Ishikawa (cell line): Measurements from ENCODE around the gene GALK1.
A peak's percentile ranks its signal among the peaks of the same experiment; 100 is the strongest.

Experiments used
- CEBPB ChIP-seq: IDR thresholded peaks from 2 replicates; pipeline ENCODE4 v1.6.1; 2012
- CREB1 ChIP-seq: IDR thresholded peaks from 2 replicates; pipeline ENCODE4 v1.6.1; 2012; ENCODE audit warnings: low read depth
- EGR1 ChIP-seq: IDR thresholded peaks from 2 replicates; pipeline ENCODE4 v1.6.1; 2012
- EP300 ChIP-seq: IDR thresholded peaks from 2 replicates; pipeline ENCODE4 v1.6.1; 2012; ENCODE audit warnings: borderline replicate concordance
- FOXM1 ChIP-seq: IDR thresholded peaks from 2 replicates; pipeline ENCODE4 v1.6.1; 2012; ENCODE audit warnings: low read depth, borderline replicate concordance
- MAX ChIP-seq: IDR thresholded peaks from 2 replicates; pipeline ENCODE4 v1.6.1; 2012
- NFIC ChIP-seq: IDR thresholded peaks from 2 replicates; pipeline ENCODE4 v1.6.1; 2012
- RAD21 ChIP-seq: IDR thresholded peaks from 2 replicates; pipeline ENCODE4 v1.6.1; 2012; ENCODE audit warnings: low read depth
- TAF1 ChIP-seq: IDR thresholded peaks from 2 replicates; pipeline ENCODE4 v1.6.1; 2012; ENCODE audit warnings: low read depth, mild to moderate bottlenecking
- TCF12 ChIP-seq: IDR thresholded peaks from 2 replicates; pipeline ENCODE4 v1.6.1; 2012; ENCODE audit warnings: low read depth
- TEAD4 ChIP-seq: IDR thresholded peaks from 2 replicates; pipeline ENCODE4 v1.6.1; 2012
- USF1 ChIP-seq: IDR thresholded peaks from 2 replicates; pipeline ENCODE4 v1.6.1; 2012
- YY1 ChIP-seq: IDR thresholded peaks from 2 replicates; pipeline ENCODE4 v1.6.1; 2012; ENCODE audit warnings: low read depth
- ZBTB7A ChIP-seq: IDR thresholded peaks from 2 replicates; pipeline ENCODE4 v1.6.1; 2012; ENCODE audit warnings: low read depth
- TF ChIP-seq, protein P1 (sequence below): IDR thresholded peaks from 2 replicates; pipeline ENCODE4 v1.6.1; 2012; ENCODE audit warnings: low read depth, mild to moderate bottlenecking

Gene GALK1

GRCh38 chr17:75758131-75758905 lies 6.7 kb downstream of the GALK1 start:
- TF ChIP-seq RAD21 = peak; percentile 60
- no peak for TF ChIP-seq TAF1
- no peak for TF ChIP-seq TEAD4

GRCh38 chr17:75757086-75757681 lies 7.8 kb downstream of the GALK1 start:
- TF ChIP-seq TEAD4 (no peak), RAD21 (no peak), NFIC (no peak), TAF1 (no peak), YY1 (no peak), CREB1 (no peak), CEBPB (no peak), TCF12 (no peak), MAX (no peak), EP300 (no peak), ZBTB7A (no peak), FOXM1 (no peak), USF1 (no peak), EGR1 (no peak)
- TF ChIP-seq, protein P1, sequence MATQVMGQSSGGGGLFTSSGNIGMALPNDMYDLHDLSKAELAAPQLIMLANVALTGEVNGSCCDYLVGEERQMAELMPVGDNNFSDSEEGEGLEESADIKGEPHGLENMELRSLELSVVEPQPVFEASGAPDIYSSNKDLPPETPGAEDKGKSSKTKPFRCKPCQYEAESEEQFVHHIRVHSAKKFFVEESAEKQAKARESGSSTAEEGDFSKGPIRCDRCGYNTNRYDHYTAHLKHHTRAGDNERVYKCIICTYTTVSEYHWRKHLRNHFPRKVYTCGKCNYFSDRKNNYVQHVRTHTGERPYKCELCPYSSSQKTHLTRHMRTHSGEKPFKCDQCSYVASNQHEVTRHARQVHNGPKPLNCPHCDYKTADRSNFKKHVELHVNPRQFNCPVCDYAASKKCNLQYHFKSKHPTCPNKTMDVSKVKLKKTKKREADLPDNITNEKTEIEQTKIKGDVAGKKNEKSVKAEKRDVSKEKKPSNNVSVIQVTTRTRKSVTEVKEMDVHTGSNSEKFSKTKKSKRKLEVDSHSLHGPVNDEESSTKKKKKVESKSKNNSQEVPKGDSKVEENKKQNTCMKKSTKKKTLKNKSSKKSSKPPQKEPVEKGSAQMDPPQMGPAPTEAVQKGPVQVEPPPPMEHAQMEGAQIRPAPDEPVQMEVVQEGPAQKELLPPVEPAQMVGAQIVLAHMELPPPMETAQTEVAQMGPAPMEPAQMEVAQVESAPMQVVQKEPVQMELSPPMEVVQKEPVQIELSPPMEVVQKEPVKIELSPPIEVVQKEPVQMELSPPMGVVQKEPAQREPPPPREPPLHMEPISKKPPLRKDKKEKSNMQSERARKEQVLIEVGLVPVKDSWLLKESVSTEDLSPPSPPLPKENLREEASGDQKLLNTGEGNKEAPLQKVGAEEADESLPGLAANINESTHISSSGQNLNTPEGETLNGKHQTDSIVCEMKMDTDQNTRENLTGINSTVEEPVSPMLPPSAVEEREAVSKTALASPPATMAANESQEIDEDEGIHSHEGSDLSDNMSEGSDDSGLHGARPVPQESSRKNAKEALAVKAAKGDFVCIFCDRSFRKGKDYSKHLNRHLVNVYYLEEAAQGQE = no peak

DNA sequence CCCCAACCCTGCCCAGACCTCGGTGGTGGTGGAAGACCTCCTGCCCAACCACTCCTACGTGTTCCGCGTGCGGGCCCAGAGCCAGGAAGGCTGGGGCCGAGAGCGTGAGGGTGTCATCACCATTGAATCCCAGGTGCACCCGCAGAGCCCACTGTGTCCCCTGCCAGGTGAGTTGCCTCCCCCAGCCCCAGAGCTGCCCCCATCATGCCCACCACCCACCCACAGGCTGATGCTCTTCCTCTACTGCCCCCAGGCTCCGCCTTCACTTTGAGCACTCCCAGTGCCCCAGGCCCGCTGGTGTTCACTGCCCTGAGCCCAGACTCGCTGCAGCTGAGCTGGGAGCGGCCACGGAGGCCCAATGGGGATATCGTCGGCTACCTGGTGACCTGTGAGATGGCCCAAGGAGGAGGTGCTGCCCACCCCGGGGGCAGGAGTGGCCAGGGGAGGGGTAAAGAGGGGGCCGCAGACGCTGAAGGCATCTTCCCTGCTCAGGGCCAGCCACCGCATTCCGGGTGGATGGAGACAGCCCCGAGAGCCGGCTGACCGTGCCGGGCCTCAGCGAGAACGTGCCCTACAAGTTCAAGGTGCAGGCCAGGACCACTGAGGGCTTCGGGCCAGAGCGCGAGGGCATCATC lies 8.4 kb downstream of the GALK1 start:
- TF ChIP-seq EGR1 = no peak
- TF ChIP-seq USF1 = no peak
- TF ChIP-seq, protein P1 = no peak
- no peak for TF ChIP-seq FOXM1
- TF ChIP-seq NFIC = no peak
- no peak for TF ChIP-seq TCF12

DNA sequence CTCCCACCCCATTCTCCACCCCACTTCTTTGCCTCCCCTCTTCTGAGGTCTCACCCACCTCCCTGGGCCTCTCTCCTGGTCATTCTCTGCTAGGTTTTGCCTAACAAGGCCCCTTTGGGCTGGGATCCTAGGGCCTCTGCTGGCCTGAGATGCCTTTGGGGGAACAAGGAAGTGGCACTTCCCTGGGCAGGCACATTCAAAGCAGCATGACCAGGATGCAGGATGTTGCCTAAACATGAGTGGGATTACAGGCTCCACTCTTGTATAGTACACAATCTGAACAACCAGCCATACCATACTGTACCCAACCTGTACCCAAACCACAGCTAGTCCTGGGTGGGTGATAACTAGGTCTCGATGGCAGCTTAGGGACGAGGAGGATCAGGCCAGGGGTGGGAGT lies 9.0 kb downstream of the GALK1 start:
- no peak for TF ChIP-seq MAX
- no peak for TF ChIP-seq RAD21
- no peak for TF ChIP-seq ZBTB7A
- no peak for TF ChIP-seq CREB1
- no peak for TF ChIP-seq CEBPB
- TF ChIP-seq, protein P1 = no peak
- no peak for TF ChIP-seq EP300
- TF ChIP-seq TEAD4 = no peak
- no peak for TF ChIP-seq YY1
- TF ChIP-seq EGR1 = no peak
- TF ChIP-seq NFIC = no peak
- no peak for TF ChIP-seq TAF1
- TF ChIP-seq TCF12 = no peak
- no peak for TF ChIP-seq USF1
- TF ChIP-seq FOXM1 = no peak
